ENCODE results near the gene MTUS2.

DNA sequence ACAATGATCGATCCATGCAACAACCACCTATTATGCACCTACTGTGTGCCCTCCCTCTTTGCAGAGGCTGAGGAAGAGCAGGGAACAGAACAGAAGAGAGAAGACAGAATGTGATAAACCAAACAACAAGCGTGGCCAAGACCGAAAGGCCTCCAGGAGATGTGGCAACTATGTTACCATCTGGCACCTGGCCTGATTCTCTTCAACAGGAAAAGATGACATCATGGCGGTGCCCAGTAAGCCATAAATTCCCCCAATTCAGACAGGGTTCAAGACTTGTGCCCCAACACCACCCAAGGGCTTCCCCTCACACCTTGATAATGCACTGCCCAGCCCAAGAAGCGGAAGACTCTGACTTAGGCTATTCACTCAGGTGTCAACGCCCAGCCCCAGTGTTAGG, 731.1 kb downstream of the MTUS2 start:
- TF ChIP-seq, protein P1, sequence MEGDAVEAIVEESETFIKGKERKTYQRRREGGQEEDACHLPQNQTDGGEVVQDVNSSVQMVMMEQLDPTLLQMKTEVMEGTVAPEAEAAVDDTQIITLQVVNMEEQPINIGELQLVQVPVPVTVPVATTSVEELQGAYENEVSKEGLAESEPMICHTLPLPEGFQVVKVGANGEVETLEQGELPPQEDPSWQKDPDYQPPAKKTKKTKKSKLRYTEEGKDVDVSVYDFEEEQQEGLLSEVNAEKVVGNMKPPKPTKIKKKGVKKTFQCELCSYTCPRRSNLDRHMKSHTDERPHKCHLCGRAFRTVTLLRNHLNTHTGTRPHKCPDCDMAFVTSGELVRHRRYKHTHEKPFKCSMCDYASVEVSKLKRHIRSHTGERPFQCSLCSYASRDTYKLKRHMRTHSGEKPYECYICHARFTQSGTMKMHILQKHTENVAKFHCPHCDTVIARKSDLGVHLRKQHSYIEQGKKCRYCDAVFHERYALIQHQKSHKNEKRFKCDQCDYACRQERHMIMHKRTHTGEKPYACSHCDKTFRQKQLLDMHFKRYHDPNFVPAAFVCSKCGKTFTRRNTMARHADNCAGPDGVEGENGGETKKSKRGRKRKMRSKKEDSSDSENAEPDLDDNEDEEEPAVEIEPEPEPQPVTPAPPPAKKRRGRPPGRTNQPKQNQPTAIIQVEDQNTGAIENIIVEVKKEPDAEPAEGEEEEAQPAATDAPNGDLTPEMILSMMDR (IDR thresholded peaks at IDR 0.05; ENCODE audit: insufficient read depth, low read length, poor library complexity, severe bottlenecking), result no peak
- no peak for TF ChIP-seq EZH2phosphoT487 (conservative IDR thresholded peaks at IDR 0.05; ENCODE audit: low read length)

All from SU-DHL-6 (cell line).